Measurements from ENCODE around the gene OTOG.

The OTOG gene

DNA sequence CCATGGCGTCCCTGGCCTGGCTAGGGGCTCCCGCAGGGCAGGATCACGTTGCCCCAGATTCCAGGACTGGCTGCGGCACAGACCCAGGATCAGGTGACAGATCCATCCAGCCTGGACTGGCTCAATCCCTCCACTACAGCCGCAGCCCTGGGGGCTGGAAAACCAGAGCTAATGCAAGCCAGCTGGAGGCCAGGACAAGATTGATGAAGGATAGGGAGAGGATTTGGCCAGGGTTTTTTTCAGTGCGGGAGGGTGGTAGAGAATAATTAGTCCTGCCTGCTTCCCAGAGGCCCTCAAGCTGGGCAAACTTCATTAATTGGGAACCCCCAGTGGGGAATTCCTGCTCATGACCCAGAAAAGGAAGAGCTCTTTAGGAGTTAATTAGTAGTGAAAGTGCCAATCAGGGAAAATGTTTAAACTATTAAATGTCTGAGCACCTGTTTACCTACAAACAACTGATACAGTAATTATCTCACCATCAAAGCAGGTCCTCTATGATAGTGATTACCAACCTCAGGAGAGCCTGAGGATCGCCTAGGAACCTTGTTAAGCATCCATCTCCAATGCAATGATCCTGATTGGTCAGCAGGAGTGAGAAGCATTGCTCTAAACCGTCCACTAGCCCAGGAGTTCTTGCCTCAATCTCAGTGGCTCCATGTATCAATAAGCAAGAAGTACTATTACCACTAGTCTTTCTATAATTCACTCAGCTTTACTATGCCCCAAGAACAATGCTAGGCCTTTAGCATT is 139.3 kb downstream of the OTOG start:
- TF ChIP-seq, protein P1, sequence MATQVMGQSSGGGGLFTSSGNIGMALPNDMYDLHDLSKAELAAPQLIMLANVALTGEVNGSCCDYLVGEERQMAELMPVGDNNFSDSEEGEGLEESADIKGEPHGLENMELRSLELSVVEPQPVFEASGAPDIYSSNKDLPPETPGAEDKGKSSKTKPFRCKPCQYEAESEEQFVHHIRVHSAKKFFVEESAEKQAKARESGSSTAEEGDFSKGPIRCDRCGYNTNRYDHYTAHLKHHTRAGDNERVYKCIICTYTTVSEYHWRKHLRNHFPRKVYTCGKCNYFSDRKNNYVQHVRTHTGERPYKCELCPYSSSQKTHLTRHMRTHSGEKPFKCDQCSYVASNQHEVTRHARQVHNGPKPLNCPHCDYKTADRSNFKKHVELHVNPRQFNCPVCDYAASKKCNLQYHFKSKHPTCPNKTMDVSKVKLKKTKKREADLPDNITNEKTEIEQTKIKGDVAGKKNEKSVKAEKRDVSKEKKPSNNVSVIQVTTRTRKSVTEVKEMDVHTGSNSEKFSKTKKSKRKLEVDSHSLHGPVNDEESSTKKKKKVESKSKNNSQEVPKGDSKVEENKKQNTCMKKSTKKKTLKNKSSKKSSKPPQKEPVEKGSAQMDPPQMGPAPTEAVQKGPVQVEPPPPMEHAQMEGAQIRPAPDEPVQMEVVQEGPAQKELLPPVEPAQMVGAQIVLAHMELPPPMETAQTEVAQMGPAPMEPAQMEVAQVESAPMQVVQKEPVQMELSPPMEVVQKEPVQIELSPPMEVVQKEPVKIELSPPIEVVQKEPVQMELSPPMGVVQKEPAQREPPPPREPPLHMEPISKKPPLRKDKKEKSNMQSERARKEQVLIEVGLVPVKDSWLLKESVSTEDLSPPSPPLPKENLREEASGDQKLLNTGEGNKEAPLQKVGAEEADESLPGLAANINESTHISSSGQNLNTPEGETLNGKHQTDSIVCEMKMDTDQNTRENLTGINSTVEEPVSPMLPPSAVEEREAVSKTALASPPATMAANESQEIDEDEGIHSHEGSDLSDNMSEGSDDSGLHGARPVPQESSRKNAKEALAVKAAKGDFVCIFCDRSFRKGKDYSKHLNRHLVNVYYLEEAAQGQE (IDR thresholded peaks at IDR 0.05; ENCODE audit: low read depth), result no peak
- TF ChIP-seq CEBPB (IDR thresholded peaks at IDR 0.05), result no peak
- no peak for TF ChIP-seq RAD21 (IDR thresholded peaks at IDR 0.05; ENCODE audit: low read depth)
- no peak for TF ChIP-seq ZBTB7A (IDR thresholded peaks at IDR 0.05; ENCODE audit: low read depth)
- TF ChIP-seq YY1 (IDR thresholded peaks at IDR 0.05; ENCODE audit: low read depth), result no peak
- TF ChIP-seq MAX (IDR thresholded peaks at IDR 0.05), result no peak
- no peak for TF ChIP-seq USF1 (IDR thresholded peaks at IDR 0.05)
- no peak for TF ChIP-seq EGR1 (IDR thresholded peaks at IDR 0.05)
- TF ChIP-seq TEAD4 (IDR thresholded peaks at IDR 0.05), result no peak
- no peak for TF ChIP-seq EP300 (IDR thresholded peaks at IDR 0.05; ENCODE audit: borderline replicate concordance)
- no peak for TF ChIP-seq TAF1 (IDR thresholded peaks at IDR 0.05; ENCODE audit: low read depth)
- TF ChIP-seq TCF12 (IDR thresholded peaks at IDR 0.05; ENCODE audit: low read depth), result no peak

DNA sequence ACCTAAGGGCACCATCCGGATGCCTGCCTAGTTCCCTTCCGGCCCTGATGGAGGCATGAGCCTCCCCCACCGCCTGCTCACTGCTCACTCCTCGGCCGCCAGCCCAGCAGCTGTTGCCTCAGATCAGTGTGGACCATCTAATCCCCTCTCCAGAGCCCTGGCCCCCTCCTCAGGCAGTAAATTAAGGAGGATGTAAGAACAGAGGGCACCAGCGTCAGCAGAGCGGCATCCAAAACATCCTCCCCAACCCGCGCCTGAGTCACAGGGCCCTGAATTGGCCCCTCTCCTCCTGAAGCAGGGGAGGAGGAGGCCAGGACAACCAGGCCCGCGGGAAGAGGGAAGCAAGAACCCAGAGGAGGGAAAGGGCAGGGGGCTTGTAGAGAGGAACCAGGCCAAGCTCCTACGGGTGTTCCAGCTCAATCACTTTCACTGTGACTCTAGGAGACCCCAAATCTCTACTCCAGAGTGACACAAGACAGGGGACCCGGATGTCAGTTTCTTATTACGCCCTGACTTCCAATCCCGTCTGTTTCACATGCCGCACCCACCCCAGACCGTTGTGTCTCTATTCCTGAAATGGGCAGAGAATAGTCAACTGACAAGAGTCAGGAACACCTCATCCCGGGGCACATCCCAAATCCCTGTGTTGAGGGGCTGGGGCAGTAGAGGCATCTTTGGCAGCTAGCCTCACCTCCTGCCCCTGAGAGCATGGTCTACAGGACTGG is 141.0 kb downstream of the OTOG start:
- TF ChIP-seq ZBTB7A (IDR thresholded peaks at IDR 0.05; ENCODE audit: low read depth), result no peak

DNA sequence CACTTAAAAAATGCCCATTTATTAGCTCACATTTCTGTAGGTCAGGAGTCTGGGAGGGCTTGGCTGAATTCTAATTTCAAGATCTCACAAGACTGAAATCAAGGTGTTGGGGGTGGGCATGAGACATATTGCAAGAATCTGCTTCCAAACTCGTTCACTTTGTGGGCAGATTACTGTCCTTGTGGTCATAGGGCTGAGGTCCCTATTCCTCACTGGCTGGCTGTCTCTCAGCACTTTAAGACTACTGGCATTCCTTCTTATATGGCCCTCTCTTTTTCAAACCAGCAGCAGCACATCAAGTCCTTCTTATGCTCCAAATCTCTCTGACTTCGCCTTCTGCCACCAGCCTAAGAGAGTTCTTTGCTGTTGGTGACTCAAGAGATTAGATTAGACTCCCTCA is 144.5 kb downstream of the OTOG start:
- TF ChIP-seq YY1 (IDR thresholded peaks at IDR 0.05; ENCODE audit: low read depth), result no peak
- TF ChIP-seq, protein P1 (IDR thresholded peaks at IDR 0.05; ENCODE audit: low read depth), result no peak
- no peak for TF ChIP-seq USF1 (IDR thresholded peaks at IDR 0.05)
- no peak for TF ChIP-seq NFIC (IDR thresholded peaks at IDR 0.05)
- no peak for TF ChIP-seq EP300 (IDR thresholded peaks at IDR 0.05; ENCODE audit: borderline replicate concordance)
- no peak for TF ChIP-seq FOXM1 (IDR thresholded peaks at IDR 0.05; ENCODE audit: borderline replicate concordance, low read depth)
- TF ChIP-seq TAF1 (IDR thresholded peaks at IDR 0.05; ENCODE audit: low read depth), result no peak

DNA sequence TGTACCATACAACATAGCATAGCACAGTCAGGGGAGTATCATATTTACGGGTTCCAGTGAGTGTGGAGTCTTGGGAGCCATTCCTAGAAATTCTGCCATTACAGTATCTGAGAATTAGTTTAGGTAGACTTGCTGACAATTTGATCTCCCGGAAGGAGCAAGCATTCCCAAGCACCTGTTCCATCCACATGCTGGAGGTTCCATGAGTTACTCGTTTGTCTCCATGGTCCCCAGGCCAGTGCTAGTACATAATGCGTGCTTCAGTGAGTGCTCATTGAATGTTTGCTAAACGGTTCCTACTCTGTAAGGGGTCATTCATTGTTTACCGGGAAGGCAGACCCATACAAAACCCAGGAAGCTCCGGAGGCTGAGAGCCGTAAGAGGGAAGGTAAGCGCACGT is 144.9 kb downstream of the OTOG start:
- no peak for TF ChIP-seq ZBTB7A (IDR thresholded peaks at IDR 0.05; ENCODE audit: low read depth)
- no peak for TF ChIP-seq TCF12 (IDR thresholded peaks at IDR 0.05; ENCODE audit: low read depth)
- no peak for TF ChIP-seq NFIC (IDR thresholded peaks at IDR 0.05)
- no peak for TF ChIP-seq CREB1 (IDR thresholded peaks at IDR 0.05; ENCODE audit: low read depth)
- TF ChIP-seq EP300 (IDR thresholded peaks at IDR 0.05; ENCODE audit: borderline replicate concordance), result no peak
- no peak for TF ChIP-seq USF1 (IDR thresholded peaks at IDR 0.05)
- no peak for TF ChIP-seq RAD21 (IDR thresholded peaks at IDR 0.05; ENCODE audit: low read depth)
- no peak for TF ChIP-seq TAF1 (IDR thresholded peaks at IDR 0.05; ENCODE audit: low read depth)
- TF ChIP-seq EGR1 (IDR thresholded peaks at IDR 0.05), result no peak
- TF ChIP-seq FOXM1 (IDR thresholded peaks at IDR 0.05; ENCODE audit: borderline replicate concordance, low read depth), result no peak
- no peak for TF ChIP-seq YY1 (IDR thresholded peaks at IDR 0.05; ENCODE audit: low read depth)
- TF ChIP-seq, protein P1 (IDR thresholded peaks at IDR 0.05; ENCODE audit: low read depth), result no peak
- no peak for TF ChIP-seq MAX (IDR thresholded peaks at IDR 0.05)
- no peak for TF ChIP-seq CEBPB (IDR thresholded peaks at IDR 0.05)
- no peak for TF ChIP-seq TEAD4 (IDR thresholded peaks at IDR 0.05)

All from Ishikawa (cell line).